ENCODE results near the gene CHRNA9.

GRCh38 chr4:40337523-40337922, 2.4 kb downstream of the CHRNA9 start:
- no peak for TF ChIP-seq POLR2A (IDR thresholded peaks at IDR 0.05)
- TF ChIP-seq, protein P1, sequence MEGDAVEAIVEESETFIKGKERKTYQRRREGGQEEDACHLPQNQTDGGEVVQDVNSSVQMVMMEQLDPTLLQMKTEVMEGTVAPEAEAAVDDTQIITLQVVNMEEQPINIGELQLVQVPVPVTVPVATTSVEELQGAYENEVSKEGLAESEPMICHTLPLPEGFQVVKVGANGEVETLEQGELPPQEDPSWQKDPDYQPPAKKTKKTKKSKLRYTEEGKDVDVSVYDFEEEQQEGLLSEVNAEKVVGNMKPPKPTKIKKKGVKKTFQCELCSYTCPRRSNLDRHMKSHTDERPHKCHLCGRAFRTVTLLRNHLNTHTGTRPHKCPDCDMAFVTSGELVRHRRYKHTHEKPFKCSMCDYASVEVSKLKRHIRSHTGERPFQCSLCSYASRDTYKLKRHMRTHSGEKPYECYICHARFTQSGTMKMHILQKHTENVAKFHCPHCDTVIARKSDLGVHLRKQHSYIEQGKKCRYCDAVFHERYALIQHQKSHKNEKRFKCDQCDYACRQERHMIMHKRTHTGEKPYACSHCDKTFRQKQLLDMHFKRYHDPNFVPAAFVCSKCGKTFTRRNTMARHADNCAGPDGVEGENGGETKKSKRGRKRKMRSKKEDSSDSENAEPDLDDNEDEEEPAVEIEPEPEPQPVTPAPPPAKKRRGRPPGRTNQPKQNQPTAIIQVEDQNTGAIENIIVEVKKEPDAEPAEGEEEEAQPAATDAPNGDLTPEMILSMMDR (IDR thresholded peaks at IDR 0.05) = no peak
